ENCODE data around the gene KAT8.

- TF ChIP-seq CTCF (IDR thresholded peaks at IDR 0.05), result no peak
- no peak for TF ChIP-seq POLR2AphosphoS5 (IDR thresholded peaks at IDR 0.05)
Measured at GRCh38 chr16:31107465-31107867, 10.0 kb upstream of the KAT8 start.

Measured in suprapubic skin (tissue), 3 donors.